ENCODE measurements around the gene AGO3. TPM values are rescaled to one million over a fixed set of nuclear protein-coding genes. Genes with fewer than 3 reads are reported as not detected.
"Not testable (repeated sequence)": the region's sequence is repeated elsewhere in the genome, so short reads cannot be mapped to it uniquely, and the experiment has no call there.

AGO3 gene
- total RNA-seq, 2 donors from 2014 or later, result 16.7 to 21.4 TPM

- Histone ChIP-seq H3K9ac (ENCODE audit: low read depth in 2 of 2, low read length in 2 of 2) (no peak overlapping the region), H3K9me3 (no peaks in the 10 kb centered on the region), H3K27ac (no peak overlapping the region), H3K27me3 (no peaks in the 10 kb centered on the region), H3K4me1 (peaks cover 3% of the 10 kb centered on the region), H3K36me3 (no peaks in the 10 kb centered on the region), H3K4me3 (no peak overlapping the region)
- intact Hi-C loops (cut with DNase I), result no loop called here
- no peak for DNase-seq
- no peak for TF ChIP-seq CTCF (IDR thresholded peaks at IDR 0.05)
Measured at GRCh38 chr1:35884934-35885333, 46.0 kb upstream of the AGO3 start.

DNA sequence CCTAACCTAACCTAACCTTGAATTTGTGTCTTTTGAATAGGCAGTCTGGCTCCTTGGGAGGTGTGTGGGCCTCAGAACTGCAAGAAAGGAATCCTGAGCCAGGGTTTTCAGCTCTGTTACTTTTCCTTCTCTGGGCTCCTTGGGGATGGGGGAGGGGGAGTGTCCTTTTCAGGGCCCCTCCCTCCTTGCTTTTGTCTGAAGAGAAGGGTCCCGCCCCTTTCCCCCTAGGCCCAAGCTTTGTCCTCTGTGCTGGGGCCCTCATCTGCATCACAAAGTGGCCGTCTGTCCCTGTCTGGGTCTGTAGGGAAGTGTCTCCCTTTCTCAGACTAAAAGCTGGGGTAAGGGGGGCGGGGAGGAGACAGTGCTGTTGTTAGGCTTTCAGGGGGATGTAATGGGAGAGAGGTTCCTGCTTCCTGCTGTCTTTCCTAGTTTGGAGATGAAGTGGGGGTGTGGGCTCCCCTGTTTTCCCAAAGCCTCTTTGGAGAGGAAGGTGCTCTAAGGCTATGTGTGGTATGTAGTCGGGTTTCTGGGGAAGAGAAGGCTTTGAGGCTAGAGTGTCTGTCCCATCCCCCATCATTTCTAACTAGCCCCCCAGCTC is 44.8 kb upstream of the AGO3 start:
- peak overlapping the region in 1 of 2 donors; percentile 8 for H3K9ac ChIP-seq (ENCODE audit: low read depth in 2 of 2, low read length in 2 of 2)
- no peaks in the 10 kb centered on the region for H3K9me3 ChIP-seq
- H3K4me1 ChIP-seq, result peaks cover 3% of the 10 kb centered on the region
- intact Hi-C loops (cut with DNase I), result no loop called here
- H3K27ac ChIP-seq, result no peak overlapping the region
- no peaks in the 10 kb centered on the region for H3K27me3 ChIP-seq
- no peak for DNase-seq
- no peak overlapping the region for H3K4me3 ChIP-seq
- no peak for TF ChIP-seq CTCF (IDR thresholded peaks at IDR 0.05)
- no peaks in the 10 kb centered on the region for H3K36me3 ChIP-seq

GRCh38 chr1:35886577-35887431 is 44.1 kb upstream of the AGO3 start:
- Histone ChIP-seq H3K9ac (ENCODE audit: low read depth in 2 of 2, low read length in 2 of 2) (peak overlapping the region in 1 of 2 donors; percentile 8), H3K4me1 (peaks cover 3% of the 10 kb centered on the region), H3K9me3 (no peaks in the 10 kb centered on the region), H3K27ac (no peak overlapping the region), H3K36me3 (no peaks in the 10 kb centered on the region), H3K27me3 (no peaks in the 10 kb centered on the region), H3K4me3 (no peak overlapping the region)
- intact Hi-C loops (cut with DNase I), result no loop called here
- TF ChIP-seq CTCF (IDR thresholded peaks at IDR 0.05), result no peak
- DNase-seq, result no peak

DNA sequence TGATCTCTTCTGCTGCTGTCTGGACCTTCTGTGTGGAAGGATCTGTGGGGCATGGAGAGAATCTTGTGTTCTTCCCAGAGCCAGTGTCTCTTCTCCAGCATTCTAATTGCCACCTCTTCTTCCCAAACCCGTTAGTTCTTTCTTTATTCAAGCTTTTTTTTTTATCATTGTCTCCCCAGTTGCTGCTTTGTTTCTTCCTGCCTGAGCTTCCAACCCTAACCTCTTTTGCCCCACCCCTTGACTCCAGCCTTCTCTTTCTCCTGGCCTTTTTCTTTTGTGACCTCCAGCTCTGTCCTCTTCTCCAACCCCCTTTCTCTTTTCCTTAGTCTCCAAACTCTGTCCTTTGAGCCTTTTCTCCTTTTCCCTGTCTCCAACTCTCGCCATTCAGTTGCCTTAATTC is 43.4 kb upstream of the AGO3 start:
- peaks cover 3% of the 10 kb centered on the region for H3K4me1 ChIP-seq

DNA sequence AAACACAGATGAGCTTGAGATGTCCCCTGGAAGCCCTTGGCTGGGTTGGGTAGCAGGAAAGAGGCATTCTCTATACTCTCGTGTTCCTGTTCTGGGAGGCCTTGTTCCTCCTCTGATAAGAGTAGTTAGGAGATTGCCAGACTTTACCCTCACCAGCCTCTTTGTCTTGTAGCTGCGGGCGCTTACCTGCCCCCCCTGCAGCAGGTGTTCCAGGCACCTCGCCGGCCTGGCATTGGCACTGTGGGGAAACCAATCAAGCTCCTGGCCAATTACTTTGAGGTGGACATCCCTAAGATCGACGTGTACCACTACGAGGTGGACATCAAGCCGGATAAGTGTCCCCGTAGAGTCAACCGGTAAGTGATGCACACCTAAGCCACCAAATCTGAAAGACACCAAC is 42.6 kb upstream of the AGO3 start:
- H3K27ac ChIP-seq, result no peak overlapping the region
- H3K27me3 ChIP-seq, result no peaks in the 10 kb centered on the region
- H3K4me1 ChIP-seq, result peaks cover 3% of the 10 kb centered on the region

More for the DNA sequence above, 43.4 kb upstream of the AGO3 start:
- H3K9ac ChIP-seq (ENCODE audit: low read depth in 2 of 2, low read length in 2 of 2), result no peak overlapping the region
- no peak overlapping the region for H3K27ac ChIP-seq
- no peak for TF ChIP-seq CTCF (IDR thresholded peaks at IDR 0.05)
- H3K9me3 ChIP-seq, result no peaks in the 10 kb centered on the region
- intact Hi-C loops (cut with DNase I), result no loop called here
- H3K4me3 ChIP-seq, result no peak overlapping the region
- no peaks in the 10 kb centered on the region for H3K36me3 ChIP-seq
- DNase-seq, result no peak
- H3K27me3 ChIP-seq, result no peaks in the 10 kb centered on the region

GRCh38 chr1:35888981-35889380 is 41.9 kb upstream of the AGO3 start:
- DNase-seq; intact Hi-C loops (cut with DNase I); H3K36me3 ChIP-seq; H3K4me3 ChIP-seq; H3K27ac ChIP-seq; H3K4me1 ChIP-seq; H3K27me3 ChIP-seq; H3K9ac ChIP-seq (ENCODE audit: low read depth in 2 of 2, low read length in 2 of 2); H3K9me3 ChIP-seq: not testable (repeated sequence)

More for the DNA sequence above, 42.6 kb upstream of the AGO3 start:
- Histone ChIP-seq H3K36me3 (no peaks in the 10 kb centered on the region), H3K9me3 (no peaks in the 10 kb centered on the region), H3K9ac (ENCODE audit: low read depth in 2 of 2, low read length in 2 of 2) (no peak overlapping the region), H3K4me3 (no peak overlapping the region)
- TF ChIP-seq CTCF (IDR thresholded peaks at IDR 0.05), result no peak
- intact Hi-C loops (cut with DNase I), result no loop called here
- DNase-seq, result peak; percentile 29

Data from colonic mucosa (tissue), 4 donors.